Left cardiac atrium (tissue), 4 donors: Measurements from ENCODE around the gene PMFBP1. TPM values are rescaled to one million over a fixed set of nuclear protein-coding genes. Genes with fewer than 3 reads are reported as not detected.

Experiments
- ATAC-seq, 2 donors: fragments of 200-7000 bp; cut with Tn5 transposase; one replicate each; pipeline ENCODE4 v1.9.1; 2020; ENCODE audit warnings: mild to moderate bottlenecking in 2 of 2, moderate library complexity in 2 of 2
- DNase-seq: peaks from one replicate; pipeline ENCODE4 v3.0.0-alpha.2; 2020
- intact Hi-C, 2 donors: fragments of 100-400 bp; cut with DNase I; formaldehyde crosslinking; loops; one replicate each; pipeline versions ENCODE4 v1.14.1 to v1.15.1; 2022 to 2023
- total RNA-seq, 2 donors: library from RNA; stranded (reverse); fragmentation: NEBNext Ultra II Directional; extraction: Animal tissue kit (Norgen Biotek cat#: 25700); gene quantifications; one replicate each; pipeline ENCODE4 v1.2.1, GENCODE V29; 2021
- donor health status: DM: no; HTN: yes; CAD: no.
- donor health status: DM: no; HTN: yes; CAD: no; lungs with severe emphysema.
- donor health status: DM: yes; HTN: yes; CAD: no.
- donor health status: Dilated cardiomyopathy.

Gene PMFBP1
- total RNA-seq, 2 donors from 2014 or later = 0.32 to 0.42 TPM

GRCh38 chr16:72111657-72112451 is 60.1 kb downstream of the PMFBP1 start:
- no peak for ATAC-seq

GRCh38 chr16:72110662-72111615 is 61.0 kb downstream of the PMFBP1 start:
- intact Hi-C loops = no loop called here
- ATAC-seq (no peak), DNase-seq (no peak)

More at GRCh38 chr16:72111657-72112451, 60.1 kb downstream of the PMFBP1 start:
- no peak for DNase-seq
- intact Hi-C loops = no loop called here

GRCh38 chr16:72109966-72110530 is 61.9 kb downstream of the PMFBP1 start:
- DNase-seq (no peak), ATAC-seq (no peak)
- intact Hi-C loops = no loop called here

GRCh38 chr16:72109300-72109699 is 62.7 kb downstream of the PMFBP1 start:
- ATAC-seq (no peak), DNase-seq (no peak)
- intact Hi-C loops = no loop called here

- intact Hi-C loops = no loop called here
- ATAC-seq (no peak), DNase-seq (no peak)
Observed at GRCh38 chr16:72108353-72109102, 63.4 kb downstream of the PMFBP1 start.

GRCh38 chr16:72107371-72107770 is 64.6 kb downstream of the PMFBP1 start:
- no peak for DNase-seq
- intact Hi-C loops = no loop called here
- no peak for ATAC-seq

- intact Hi-C loops = no loop called here
- no peak for DNase-seq
- ATAC-seq = no peak
Observed at GRCh38 chr16:72105978-72106377, 66.0 kb downstream of the PMFBP1 start.

GRCh38 chr16:72104905-72105304 is 67.0 kb downstream of the PMFBP1 start:
- no peak for ATAC-seq
- no peak for DNase-seq
- intact Hi-C loops = no loop called here

- ATAC-seq = no peak
- no peak for DNase-seq
- intact Hi-C loops = no loop called here
Observed at GRCh38 chr16:72101195-72101594, 70.8 kb downstream of the PMFBP1 start.

GRCh38 chr16:72099377-72099818 is 72.6 kb downstream of the PMFBP1 start:
- peak; percentile 78 to 86 for ATAC-seq
- intact Hi-C loops = loop anchor here in 1 of 2 donors (2.0 kb wide), 1 partner anchor 33 kb away; no protein-coding TSS in a partner anchor

GRCh38 chr16:72098936-72099335 is 73.0 kb downstream of the PMFBP1 start:
- DNase-seq (no peak), ATAC-seq (peak in 1 of 2 donors; percentile 4)
- intact Hi-C loops = loop anchor here in 1 of 2 donors (2.0 kb wide), 1 partner anchor 32 kb away; no protein-coding TSS in a partner anchor

More at GRCh38 chr16:72099377-72099818, 72.6 kb downstream of the PMFBP1 start:
- DNase-seq = no peak

GRCh38 chr16:72094266-72094610 is 77.7 kb downstream of the PMFBP1 start:
- ATAC-seq (peak in 1 of 2 donors; percentile 2), DNase-seq (no peak)
- intact Hi-C loops = no loop called here

GRCh38 chr16:72093448-72094265 is 78.3 kb downstream of the PMFBP1 start, which contains the start of the genes DHX38 and TXNL4B:
DHX38 (plus strand) TSS chr16:72093847; CDS start chr16:72096158, 2,311 bp downstream.
TXNL4B (minus strand) TSS chr16:72093620; CDS start chr16:72090749, 2,871 bp downstream.
- DNase-seq = peak; percentile 95
- intact Hi-C loops = no loop called here
- peak; percentile 99 for ATAC-seq

- no peak for DNase-seq
- intact Hi-C loops = no loop called here
- ATAC-seq = peak in 1 of 2 donors; percentile 41
Observed at GRCh38 chr16:72092832-72093447, 79.0 kb downstream of the PMFBP1 start.

- no peak for DNase-seq
- ATAC-seq = no peak
- intact Hi-C loops = no loop called here
Observed at GRCh38 chr16:72091217-72091616, 80.7 kb downstream of the PMFBP1 start.

- ATAC-seq (peak; percentile 89 to 93), DNase-seq (peak; percentile 71)
- intact Hi-C loops = no loop called here
Observed at GRCh38 chr16:72085002-72085401, 87.0 kb downstream of the PMFBP1 start.

- DNase-seq (no peak), ATAC-seq (no peak)
- intact Hi-C loops = no loop called here
Observed at GRCh38 chr16:72084445-72084844, 87.5 kb downstream of the PMFBP1 start.
